Ovary (tissue), 9 donors: ENCODE measurements around the gene FTCD. TPM values are rescaled to one million over a fixed set of nuclear protein-coding genes. Genes with fewer than 3 reads are reported as not detected.

Source experiments
- DNase-seq, 5 donors: peaks; one replicate each; pipeline ENCODE4 v3.0.0-alpha.2; 2019 to 2020
- H3K27ac ChIP-seq, 2 donors: fragments of 200-600 bp; one replicate each; pipeline versions ENCODE4 v1.5.1 to v1.8.0; 2019 to 2022
- H3K27me3 ChIP-seq: fragments of 200-600 bp; one replicate; pipeline ENCODE4 v1.8.0; 2022
- H3K36me3 ChIP-seq: fragments of 200-600 bp; sonication (generic); one replicate; pipeline ENCODE4 v1.5.1; 2019
- H3K4me1 ChIP-seq: one replicate; pipeline ENCODE4 v1.8.1; 2013; ENCODE audit warnings: mild to moderate bottlenecking, moderate library complexity; ENCODE audit not compliant: insufficient read depth
- H3K4me3 ChIP-seq: fragments of 200-600 bp; sonication (generic); one replicate; pipeline ENCODE4 v1.5.1; 2017
- H3K9me3 ChIP-seq, 2 donors: fragments of 200-600 bp in 1 of 2; sonication (generic) in 1 of 2; one replicate each; pipeline versions ENCODE4 v1.5.1 to v1.8.1; 2013 to 2019; ENCODE audit warnings: mild to moderate bottlenecking in 1 of 2, moderate library complexity in 1 of 2
- EP300 ChIP-seq: sonication (generic); formaldehyde crosslinking; IDR thresholded peaks from one replicate; pipeline ENCODE4 v1.6.1; 2017; ENCODE audit warnings: antibody characterized with exemption
- POLR2A ChIP-seq: fragments of 450-650 bp; IDR thresholded peaks from one replicate; pipeline ENCODE4 v1.6.1; 2017; ENCODE audit warnings: antibody characterized with exemption, mild to moderate bottlenecking, moderate library complexity
- WGBS, 3 donors: extraction: QIAGEN DNeasy Blood & Tissue Kit in 1 of 3; methylation state at CpG; one replicate each; pipeline versions ENCODE4 v1.1.5 to v1.1.7; 2013 to 2017; 5-methylcytosine and 5-hydroxymethylcytosine counted together
- intact Hi-C, 4 donors: fragments of 100-400 bp; cut with DNase I; formaldehyde crosslinking; loops; one replicate each; pipeline versions ENCODE4 v1.11.0 to v1.15.1; 2022 to 2023
- polyA plus RNA-seq, 2 donors: library from polyadenylated mRNA; stranded (reverse); fragments of 200-250 nt in 1 of 2; fragments of 350-450 nt in 1 of 2; fragmentation: Illumina TruSeq in 1 of 2; extraction: RNeasy Lipid Tissue Mini Kit (QIAGEN cat#74804) in 1 of 2; gene quantifications; one replicate each; pipeline ENCODE4 v1.2.3, GENCODE V29; 2013 to 2014
- total RNA-seq, 7 donors: library from RNA; depleted of rRNA in 2 of 7; stranded (reverse); fragments of >200 nt in 2 of 7; fragmentation: NEBNext Ultra II Directional in 3 of 7; extraction: Animal tissue kit (Norgen Biotek cat#: 25700) in 3 of 7; gene quantifications; one replicate each; pipeline versions ENCODE4 v1.1.0 to v1.2.4, GENCODE V29; 2016 to 2023
- TF ChIP-seq, protein P1 (sequence below), 3 donors: fragments of 450-650 bp in 2 of 3; fragments of 200-600 bp in 1 of 3; IDR thresholded peaks; one replicate each; pipeline versions ENCODE4 v1.5.1 to v1.8.0; 2016 to 2022; ENCODE audit warnings: antibody characterized with exemption in 3 of 3, mild to moderate bottlenecking in 1 of 3
- donor health status: DM: no; HTN: no; CAD: no; lungs with moderate emphysema.
- donor health status: DM: no; HTN: no; CAD: no.
- donor health status: Bipolar disorder and iron deficiency.
- donor health status: DM: yes; HTN: yes; CAD: no.
- donor health status: DM: no; HTN: no; CAD: no.
- donor health status: DM: yes; HTN: yes; CAD: no.

Gene FTCD
- total and polyA plus RNA-seq, 9 donors = 0.83 to 7.5 (median 3.7) TPM; not detected in 1

DNA sequence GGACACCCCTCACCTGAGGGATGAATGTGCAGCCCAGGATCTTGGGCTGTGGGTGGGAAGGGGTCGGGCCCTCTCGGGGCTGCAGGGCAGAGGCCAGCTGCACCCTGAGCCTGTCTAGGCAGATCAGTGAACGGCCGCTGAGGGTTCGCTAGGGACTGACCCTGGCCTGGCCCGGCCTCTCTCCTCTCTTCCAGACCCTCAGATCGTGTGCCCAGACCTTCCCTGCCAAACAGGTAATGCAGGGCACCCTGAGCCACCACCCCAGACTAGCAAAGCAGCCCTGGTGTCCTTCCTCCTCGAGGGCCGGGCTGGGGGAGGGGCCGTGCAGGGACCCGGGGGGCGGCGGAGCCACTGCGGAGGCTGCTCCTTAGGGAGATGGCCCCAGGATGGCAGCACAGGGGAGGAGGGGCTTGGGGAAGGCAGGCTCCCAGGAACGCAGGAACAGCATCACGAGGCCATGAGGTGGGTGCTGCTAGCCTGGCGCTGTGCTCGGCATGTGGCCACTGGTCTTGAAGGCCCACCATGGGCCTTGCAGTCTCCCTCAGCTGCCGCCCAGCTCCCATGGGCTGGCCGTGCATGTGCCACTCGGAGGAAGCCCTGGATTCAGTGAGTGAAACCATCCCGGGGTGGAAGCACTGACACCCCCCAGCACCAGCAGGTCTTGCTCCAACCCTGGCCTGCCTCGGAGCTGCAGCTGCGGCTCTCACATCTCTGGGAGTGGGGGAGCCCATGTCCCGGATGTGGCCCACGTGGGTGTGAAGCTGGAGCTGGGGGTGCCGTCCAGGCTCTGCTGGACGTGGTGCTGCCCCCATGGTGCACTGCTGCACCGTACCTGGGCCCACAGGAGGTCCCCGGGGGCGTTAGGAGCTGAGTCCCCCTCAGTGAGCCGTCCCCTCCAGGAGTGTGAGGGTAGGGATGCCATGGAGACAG lies 28.8 kb downstream of the FTCD start:
- Histone ChIP-seq H3K27ac (no peak overlapping the region), H3K27me3 (no peaks in the 10 kb centered on the region), H3K36me3 (no peaks in the 10 kb centered on the region), H3K4me1 (no peaks in the 10 kb centered on the region), H3K9me3 (no peaks in the 10 kb centered on the region), H3K4me3 (no peak overlapping the region)
- intact Hi-C loops = no loop called here
- TF ChIP-seq EP300 (no peak), POLR2A (no peak)
- TF ChIP-seq, protein P1, sequence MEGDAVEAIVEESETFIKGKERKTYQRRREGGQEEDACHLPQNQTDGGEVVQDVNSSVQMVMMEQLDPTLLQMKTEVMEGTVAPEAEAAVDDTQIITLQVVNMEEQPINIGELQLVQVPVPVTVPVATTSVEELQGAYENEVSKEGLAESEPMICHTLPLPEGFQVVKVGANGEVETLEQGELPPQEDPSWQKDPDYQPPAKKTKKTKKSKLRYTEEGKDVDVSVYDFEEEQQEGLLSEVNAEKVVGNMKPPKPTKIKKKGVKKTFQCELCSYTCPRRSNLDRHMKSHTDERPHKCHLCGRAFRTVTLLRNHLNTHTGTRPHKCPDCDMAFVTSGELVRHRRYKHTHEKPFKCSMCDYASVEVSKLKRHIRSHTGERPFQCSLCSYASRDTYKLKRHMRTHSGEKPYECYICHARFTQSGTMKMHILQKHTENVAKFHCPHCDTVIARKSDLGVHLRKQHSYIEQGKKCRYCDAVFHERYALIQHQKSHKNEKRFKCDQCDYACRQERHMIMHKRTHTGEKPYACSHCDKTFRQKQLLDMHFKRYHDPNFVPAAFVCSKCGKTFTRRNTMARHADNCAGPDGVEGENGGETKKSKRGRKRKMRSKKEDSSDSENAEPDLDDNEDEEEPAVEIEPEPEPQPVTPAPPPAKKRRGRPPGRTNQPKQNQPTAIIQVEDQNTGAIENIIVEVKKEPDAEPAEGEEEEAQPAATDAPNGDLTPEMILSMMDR (IDR thresholded peaks at IDR 0.05) = no peak
- peak; percentile 14 to 44 (median 26) for DNase-seq
- 66 to 76% (median 73%) methylated on average over 31 to 32 of the region's 32 CpGs for WGBS, 3 donors

DNA sequence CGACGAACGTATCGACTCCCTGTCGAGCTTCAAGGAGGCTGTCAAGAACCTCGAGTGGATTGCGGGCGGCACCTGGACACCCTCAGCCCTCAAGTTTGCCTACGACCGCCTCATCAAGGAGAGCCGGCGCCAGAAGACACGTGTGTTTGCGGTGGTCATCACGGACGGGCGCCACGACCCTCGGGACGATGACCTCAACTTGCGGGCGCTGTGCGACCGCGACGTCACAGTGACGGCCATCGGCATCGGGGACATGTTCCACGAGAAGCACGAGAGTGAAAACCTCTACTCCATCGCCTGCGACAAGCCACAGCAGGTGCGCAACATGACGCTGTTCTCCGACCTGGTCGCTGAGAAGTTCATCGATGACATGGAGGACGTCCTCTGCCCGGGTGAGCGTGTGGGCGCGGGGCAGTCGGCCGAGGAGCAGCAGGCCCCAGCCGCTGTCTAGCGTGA lies 29.5 kb downstream of the FTCD start:
- 75 to 82% (median 80%) methylated on average over 47 of the region's 47 CpGs for WGBS, 3 donors
- Histone ChIP-seq H3K36me3 (no peaks in the 10 kb centered on the region), H3K27me3 (no peaks in the 10 kb centered on the region), H3K4me3 (no peak overlapping the region), H3K27ac (no peak overlapping the region), H3K4me1 (no peaks in the 10 kb centered on the region), H3K9me3 (no peaks in the 10 kb centered on the region)
- TF ChIP-seq POLR2A = no peak
- TF ChIP-seq EP300 = no peak
- TF ChIP-seq, protein P1 (IDR thresholded peaks at IDR 0.05) = no peak
- peak in 4 of 5 donors; percentile 21 to 47 (median 38) for DNase-seq
- intact Hi-C loops = no loop called here

DNA sequence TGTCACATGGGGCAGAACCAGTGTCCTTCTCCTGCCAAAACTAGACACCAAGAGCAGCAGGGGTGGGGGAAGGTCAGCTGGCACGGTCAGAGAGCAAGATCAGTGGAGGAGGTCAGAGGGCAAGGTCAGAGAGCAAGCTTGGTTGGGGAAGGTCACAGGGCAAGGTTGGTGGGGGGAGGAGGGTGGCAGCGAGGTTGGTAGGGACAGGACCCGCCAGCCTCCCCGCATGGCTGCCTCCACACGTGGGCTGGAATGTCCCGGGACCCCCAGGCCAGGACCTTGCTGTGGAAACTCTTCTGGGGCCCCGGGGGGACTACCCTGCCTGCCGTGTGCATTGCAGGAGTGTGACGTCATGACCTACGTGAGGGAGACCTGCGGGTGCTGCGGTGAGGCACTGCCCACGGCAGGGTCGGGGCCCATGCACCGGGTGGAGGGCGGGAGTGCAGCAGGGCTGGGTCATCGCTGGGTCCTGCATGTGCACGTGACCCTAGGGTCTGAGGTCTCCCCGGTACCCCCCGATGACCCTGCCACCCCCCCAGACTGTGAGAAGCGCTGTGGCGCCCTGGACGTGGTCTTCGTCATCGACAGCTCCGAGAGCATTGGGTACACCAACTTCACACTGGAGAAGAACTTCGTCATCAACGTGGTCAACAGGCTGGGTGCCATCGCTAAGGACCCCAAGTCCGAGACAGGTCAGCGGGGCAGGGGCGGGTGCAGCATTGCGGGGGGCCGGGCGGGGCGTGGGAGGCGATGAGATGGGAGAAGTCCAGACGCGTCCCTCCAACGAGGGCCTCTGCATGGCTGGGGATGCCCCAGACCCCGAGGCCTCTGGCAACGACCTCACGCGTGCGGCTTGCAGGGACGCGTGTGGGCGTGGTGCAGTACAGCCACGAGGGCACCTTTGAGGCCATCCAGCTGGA lies 30.2 kb downstream of the FTCD start:
- Histone ChIP-seq H3K27me3 (no peaks in the 10 kb centered on the region), H3K4me1 (no peaks in the 10 kb centered on the region), H3K4me3 (no peak overlapping the region), H3K9me3 (no peaks in the 10 kb centered on the region), H3K27ac (no peak overlapping the region), H3K36me3 (no peaks in the 10 kb centered on the region)
- WGBS, 3 donors = 68 to 76% (median 74%) methylated on average over 11 to 49 of the region's 49 CpGs
- peak; percentile 29 to 49 (median 39) for DNase-seq
- intact Hi-C loops = no loop called here
- TF ChIP-seq, protein P1 (IDR thresholded peaks at IDR 0.05) = no peak
- TF ChIP-seq POLR2A (no peak), EP300 (no peak)
